Dermis lymphatic vessel endothelial cell (primary cell): ENCODE measurements around the gene GRB2. TPM values are rescaled to one million over a fixed set of nuclear protein-coding genes. Genes with fewer than 3 reads are reported as not detected.

ENCODE experiments used
- total RNA-seq: library from RNA; depleted of rRNA; stranded (reverse); fragments of >200 nt; gene quantifications from 2 replicates; pipeline ENCODE4 v1.2.1, GENCODE V29; 2014

GRB2 gene
- 70.1 and 72.7 TPM in 2 replicates for total RNA-seq

GRCh38 chr17:75405365-75406221, at the start of gene GRB2:
GRB2 (minus strand) TSS chr17:75405678; CDS start chr17:75393628, 12,050 bp downstream.

DNA sequence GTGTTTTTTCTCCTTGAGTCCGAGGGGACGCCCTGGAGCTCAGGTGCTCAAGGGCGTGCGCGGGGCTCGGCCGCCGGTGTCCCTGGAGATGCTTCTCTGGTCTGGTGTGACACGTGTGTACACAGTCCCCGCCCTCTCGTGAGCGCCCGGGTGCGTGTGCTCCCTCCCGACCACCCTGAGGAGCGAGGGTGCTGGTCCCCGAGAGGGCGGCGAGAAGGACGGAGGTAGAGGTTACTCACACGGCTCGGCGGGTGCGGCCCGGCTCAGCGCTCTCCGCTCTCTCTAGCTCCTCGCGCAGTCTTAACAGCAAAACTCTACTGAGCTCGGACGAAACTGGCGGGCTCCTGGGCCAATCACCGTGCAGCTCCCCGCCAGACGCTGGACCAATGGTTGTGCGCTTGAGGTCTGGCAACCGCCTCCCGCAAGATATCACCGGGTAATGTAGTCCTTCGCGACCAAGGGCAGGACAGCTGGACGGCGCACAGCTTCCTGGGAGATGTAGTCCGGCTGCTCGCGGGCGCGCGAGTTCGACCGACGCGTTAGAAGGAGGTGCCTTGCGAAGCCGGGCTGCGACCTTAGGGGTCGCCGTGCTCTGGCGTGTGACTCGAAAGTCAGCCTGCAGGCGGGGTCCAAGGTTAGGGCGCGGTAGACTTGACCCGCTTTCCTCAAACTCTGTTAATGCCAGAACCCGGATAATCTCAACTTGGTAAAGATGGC, 116.2 kb downstream of the GRB2 start, which contains the start of gene SLC25A19:
TSS of gene SLC25A19 (minus strand) at position 319 of the 717 bp plus-strand sequence. CDS start 2,669 bp downstream, outside the sequence.

GRCh38 chr17:75270966-75271232, 134.6 kb downstream of the GRB2 start, which contains the start of gene MIF4GD:
MIF4GD (minus strand) TSS chr17:75271231; CDS start chr17:75270195, 1,036 bp downstream.

Other genes starting within 250 kb of the GRB2 start
- 132 and 135 TPM in 2 replicates for gene SUMO2, start 222.7 kb downstream of the GRB2 start, total RNA-seq
- gene NUP85, start 200.0 kb downstream of the GRB2 start, total RNA-seq = 28.7 and 30.8 TPM in 2 replicates
- 10.1 and 11.9 TPM in 2 replicates for gene GGA3, start 144.1 kb downstream of the GRB2 start, total RNA-seq
- gene MRPS7, start 143.8 kb downstream of the GRB2 start, total RNA-seq = 58.2 and 62.2 TPM in 2 replicates
- 8.9 and 9.8 TPM in 2 replicates for gene MIF4GD, start 134.4 kb downstream of the GRB2 start, total RNA-seq
- gene SLC25A19, start 116.2 kb downstream of the GRB2 start, total RNA-seq = 3.5 and 4.7 TPM in 2 replicates
- gene TMEM94, start 51.0 kb upstream of the GRB2 start, total RNA-seq = 22.8 and 24.8 TPM in 2 replicates
- gene CASKIN2, start 109.9 kb upstream of the GRB2 start, total RNA-seq = 8.6 and 9.9 TPM in 2 replicates
- gene TSEN54, start 110.8 kb upstream of the GRB2 start, total RNA-seq = 9.4 and 10.3 TPM in 2 replicates
- 10.5 and 15.0 TPM in 2 replicates for gene LLGL2, start 120.0 kb upstream of the GRB2 start, total RNA-seq
- 10.7 and 13.9 TPM in 2 replicates for gene MYO15B, start 182.1 kb upstream of the GRB2 start, total RNA-seq
- gene SMIM5, start 227.8 kb upstream of the GRB2 start, total RNA-seq = 0.09 and 0.11 TPM in 2 replicates